ENCODE data around the gene FAM209B. TPM values are rescaled to one million over a fixed set of nuclear protein-coding genes. Genes with fewer than 3 reads are reported as not detected.
A peak's percentile ranks its signal among the peaks of the same experiment; 100 is the strongest.
"Not testable (repeated sequence)": the region's sequence is repeated elsewhere in the genome, so short reads cannot be mapped to it uniquely, and the experiment has no call there.

Gene FAM209B
- total and polyA plus RNA-seq, 10 of the 15 experiments (the other 5 are each of a cell fraction or from before 2014, with no cell fraction given) = 0.22 to 0.77 (median 0.41) TPM; not detected in 2

- no peak for ATAC-seq
- intact Hi-C loops (cut with micrococcal nuclease; ENCODE audit: unreplicated experiment) = no loop called here
- Histone ChIP-seq H2AFZ (ENCODE audit: control insufficient read depth, low read depth, low read length) (no peak overlapping the region), H3K4me1 (ENCODE audit: control insufficient read depth, insufficient read depth, low read length) (no peaks in the 10 kb centered on the region), H3K9ac (ENCODE audit: control insufficient read depth, insufficient read depth, low read length) (no peak overlapping the region), H3K27me3 (replicated peaks in 1 of 2; ENCODE audit: control insufficient read depth in 2 of 2, insufficient read depth in 2 of 2, low read length in 1 of 2) (no peaks in the 10 kb centered on the region), H3K4me3 (no peak overlapping the region), H4K20me1 (ENCODE audit: control insufficient read depth, insufficient read depth) (no peaks in the 10 kb centered on the region), H3K27ac (ENCODE audit: control insufficient read depth, insufficient read depth) (no peak overlapping the region), H3K36me3 (ENCODE audit: control insufficient read depth in 2 of 2, insufficient read depth in 2 of 2, low read length in 1 of 2) (peaks cover 3 to 25% of the 10 kb centered on the region in 2 experiments), H3K9me3 (replicated peaks; ENCODE audit: control insufficient read depth, insufficient read depth, low read length) (peaks cover 7% of the 10 kb centered on the region; the same call in 2 of the 3 replicates), H3K79me2 (ENCODE audit: control insufficient read depth, insufficient read depth, low read length) (no peaks in the 10 kb centered on the region), H3K4me2 (ENCODE audit: control insufficient read depth, insufficient read depth) (no peak overlapping the region)
- no TSS peak for BruUV-seq (replicated peaks)
- no peak for DNase-seq (ENCODE audit: low read depth, low spot score)
- no peak for TF ChIP-seq CHD2 (IDR thresholded peaks at IDR 0.05; ENCODE audit: borderline replicate concordance, low read depth, low read length)
- TF ChIP-seq SMARCA5 (IDR thresholded peaks at IDR 0.05) = no peak
- peak; percentile 36; the same call in 1 of the 2 replicates for TF ChIP-seq POLR2A (IDR thresholded peaks at IDR 0.05; ENCODE audit: low read depth, low read length)
- no peak for TF ChIP-seq YY1 (IDR thresholded peaks at IDR 0.05; ENCODE audit: low read depth, low read length)
- RAD21 ChIA-PET (ENCODE audit: unreplicated experiment) = no interaction called here
- POLR2A ChIA-PET = no interaction called here
- FAIRE-seq = no peak
- 37% methylated on average over 6 of the region's 6 CpGs for WGBS (ENCODE audit: insufficient coverage, insufficient replicate concordance, low lambda C conversion rate, missing lambda C conversion rate)
- CTCF ChIA-PET = no interaction called here
- SMC1A ChIA-PET (ENCODE audit: uncharacterized antibody, unreplicated experiment) = no interaction called here
- in situ Hi-C loops (cut with MboI) = no loop called here
These were observed 10.7 kb upstream of the FAM209B start for GRCh38 chr20:56522311-56522710.

- H3K36me3 ChIP-seq (ENCODE audit: control insufficient read depth in 2 of 2, insufficient read depth in 2 of 2, low read length in 1 of 2); in situ Hi-C loops (cut with MboI); DNase-seq (ENCODE audit: low read depth, low spot score); H3K4me3 ChIP-seq; H3K27ac ChIP-seq (ENCODE audit: control insufficient read depth, insufficient read depth); RAD21 ChIA-PET (ENCODE audit: unreplicated experiment); H3K4me1 ChIP-seq (ENCODE audit: control insufficient read depth, insufficient read depth, low read length); H3K9ac ChIP-seq (ENCODE audit: control insufficient read depth, insufficient read depth, low read length); CTCF ChIA-PET; H3K27me3 ChIP-seq (replicated peaks in 1 of 2; ENCODE audit: control insufficient read depth in 2 of 2, insufficient read depth in 2 of 2, low read length in 1 of 2); H2AFZ ChIP-seq (ENCODE audit: control insufficient read depth, low read depth, low read length); SMC1A ChIA-PET (ENCODE audit: uncharacterized antibody, unreplicated experiment); BruUV-seq (replicated peaks); H3K79me2 ChIP-seq (ENCODE audit: control insufficient read depth, insufficient read depth, low read length); ATAC-seq; FAIRE-seq; intact Hi-C loops (cut with micrococcal nuclease; ENCODE audit: unreplicated experiment); H3K4me2 ChIP-seq (ENCODE audit: control insufficient read depth, insufficient read depth); H4K20me1 ChIP-seq (ENCODE audit: control insufficient read depth, insufficient read depth); H3K9me3 ChIP-seq (replicated peaks; ENCODE audit: control insufficient read depth, insufficient read depth, low read length); POLR2A ChIA-PET: not testable (repeated sequence)
- WGBS (ENCODE audit: insufficient coverage, insufficient replicate concordance, low lambda C conversion rate, missing lambda C conversion rate) = 77% methylated on average over 7 of the region's 7 CpGs
These were observed 8.6 kb upstream of the FAM209B start, which contains the start of gene FAM209A for GRCh38 chr20:56524444-56524843. Gene FAM209A (plus strand): TSS chr20:56524744. CDS start chr20:56524809, 65 bp downstream.
